NCI-H524 (cell line): ENCODE data around the gene ST7.
A peak's percentile ranks its signal among the peaks of the same experiment; 100 is the strongest.

Source experiments
- DNase-seq, 2 experiments: peaks; one replicate each; lab custom pipeline; 2025; lab: John Stamatoyannopoulos, UW

The ST7 gene

DNA sequence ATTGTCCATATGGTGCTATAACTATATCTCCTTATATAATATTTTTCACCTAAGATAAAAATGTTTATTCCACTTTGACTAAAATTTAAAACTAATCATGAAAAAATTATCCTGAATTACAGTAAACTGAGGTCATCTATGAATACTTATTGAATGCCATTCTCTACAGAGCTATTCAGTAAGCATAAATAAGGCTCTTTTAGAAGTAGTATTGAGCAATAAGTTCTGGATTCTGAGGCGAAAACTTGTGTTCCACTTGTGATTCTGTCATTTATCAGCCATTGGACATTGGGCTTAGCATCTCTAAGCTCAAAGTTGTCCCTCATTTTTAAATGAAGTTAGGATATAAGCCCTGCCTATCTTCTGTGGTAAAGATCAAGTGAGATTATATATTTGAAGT lies 238.8 kb downstream of the ST7 start:
- no peak for DNase-seq

DNA sequence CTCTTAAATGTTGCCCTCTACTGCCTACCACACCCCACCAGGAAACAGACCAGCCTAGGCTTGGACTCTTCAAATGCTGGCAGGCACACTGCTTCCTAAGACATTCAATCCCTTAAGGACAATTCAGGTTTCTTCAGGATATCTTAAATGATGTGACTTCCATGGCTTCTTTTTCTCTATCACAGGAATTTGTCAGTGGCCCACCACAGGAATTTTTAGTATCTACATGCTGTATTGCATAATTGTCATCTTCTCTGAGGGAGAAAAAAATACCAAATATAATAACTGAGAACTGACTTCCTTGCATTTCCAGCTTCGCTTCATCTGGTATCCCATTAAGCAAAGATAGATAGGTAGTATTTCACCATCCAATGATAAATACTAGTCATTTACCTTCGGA lies 240.3 kb downstream of the ST7 start:
- no peak for DNase-seq

DNA sequence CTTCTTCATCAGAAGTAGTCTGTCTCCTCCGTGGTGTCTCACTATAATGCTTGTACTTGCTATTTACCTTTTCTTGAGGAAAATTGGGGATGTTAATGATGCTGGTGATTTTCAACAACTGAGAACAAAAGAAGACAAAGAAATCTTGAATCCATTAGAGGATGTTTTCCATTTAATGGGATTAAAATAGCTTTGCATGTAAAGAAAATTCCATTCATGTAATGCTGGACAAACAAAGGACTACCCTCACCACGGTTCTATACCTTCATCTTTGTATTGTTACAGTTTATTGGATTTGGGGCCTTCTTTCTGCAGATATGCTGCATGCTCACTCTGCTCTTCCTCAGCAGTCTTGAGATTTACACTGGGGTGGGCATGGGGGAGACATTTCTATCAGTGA lies 241.1 kb downstream of the ST7 start:
- DNase-seq: no peak

DNA sequence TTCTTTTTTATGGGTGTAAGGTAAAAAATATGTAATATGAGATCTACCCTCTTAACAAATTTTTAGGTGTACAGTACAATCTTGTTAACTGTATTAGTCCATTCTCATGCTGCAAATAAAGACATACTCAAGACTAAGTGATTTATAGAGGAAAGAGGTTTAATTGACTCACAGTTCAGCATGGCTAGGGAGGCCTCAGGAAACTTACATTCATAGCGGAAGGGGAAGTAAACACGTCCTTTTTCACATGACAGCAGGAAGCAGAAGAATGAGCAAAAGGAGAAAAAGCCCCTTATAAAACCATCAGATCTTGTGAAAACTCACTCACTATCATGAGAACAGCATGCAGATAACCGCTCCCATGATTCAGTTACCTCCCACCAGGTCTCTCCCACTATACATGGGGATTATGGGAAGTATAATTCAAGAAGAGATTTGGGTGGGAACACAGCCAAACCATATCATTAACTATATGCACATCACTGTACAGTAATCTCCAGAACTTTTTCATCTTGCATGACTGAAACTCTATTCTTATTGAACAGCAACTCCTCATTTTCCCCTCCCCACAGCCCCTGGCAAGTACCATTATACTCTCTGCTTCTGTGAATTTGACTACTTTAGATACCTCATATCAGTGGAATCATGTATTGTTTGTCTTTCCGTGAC lies 242.2 kb downstream of the ST7 start:
- DNase-seq: no peak

DNA sequence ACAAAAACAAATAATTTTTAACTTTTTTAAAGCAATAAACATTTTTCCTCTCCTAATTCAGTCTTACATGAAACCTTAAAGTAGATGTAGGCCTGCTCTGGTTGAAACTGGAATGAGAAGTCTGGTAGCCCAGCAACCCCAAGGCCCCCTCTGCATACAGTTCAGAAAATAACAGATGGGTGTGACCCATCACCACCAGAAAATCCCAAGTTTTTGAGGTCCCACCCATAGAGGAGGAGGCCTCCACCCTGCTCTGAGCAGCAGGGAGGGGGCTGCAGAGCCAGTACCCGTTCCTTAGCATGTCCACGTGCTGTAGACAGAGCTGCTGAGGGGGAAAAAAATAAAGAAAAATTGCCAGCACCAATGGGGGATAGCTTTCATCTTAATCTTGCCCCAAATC lies 246.8 kb downstream of the ST7 start:
- no peak for DNase-seq

DNA sequence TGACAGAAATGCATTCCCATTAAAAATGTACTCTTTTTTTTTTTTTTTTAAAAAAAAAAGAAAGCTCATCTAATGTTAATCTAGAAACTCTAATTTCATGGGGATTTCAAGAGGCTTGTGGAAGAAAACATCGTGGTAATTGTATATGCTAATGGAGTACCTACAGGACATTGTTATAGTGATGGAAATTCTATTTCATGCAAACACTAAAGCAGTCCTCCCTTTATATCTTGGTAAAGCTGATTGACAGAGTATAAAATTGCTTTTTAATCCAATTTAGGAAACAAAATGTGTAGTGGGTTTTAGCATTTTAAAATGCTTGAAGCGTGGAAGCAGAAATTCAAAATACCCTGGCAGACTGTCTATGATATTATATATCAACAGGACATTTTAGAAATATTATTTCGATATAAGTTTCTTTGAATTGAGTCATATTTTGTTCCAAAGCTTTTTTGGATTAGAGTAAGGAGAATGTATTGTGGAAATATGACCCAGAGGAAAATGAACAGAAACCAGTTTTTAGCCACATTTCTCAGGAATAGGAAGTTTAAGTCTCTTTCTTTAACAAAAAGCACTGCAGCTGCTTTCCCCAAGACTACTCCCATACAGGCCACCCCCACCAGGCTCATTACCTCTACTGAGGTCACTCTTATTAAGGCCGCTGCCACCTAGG lies 247.6 kb downstream of the ST7 start:
- DNase-seq: peak in 1 of 2 experiments; percentile 24

DNA sequence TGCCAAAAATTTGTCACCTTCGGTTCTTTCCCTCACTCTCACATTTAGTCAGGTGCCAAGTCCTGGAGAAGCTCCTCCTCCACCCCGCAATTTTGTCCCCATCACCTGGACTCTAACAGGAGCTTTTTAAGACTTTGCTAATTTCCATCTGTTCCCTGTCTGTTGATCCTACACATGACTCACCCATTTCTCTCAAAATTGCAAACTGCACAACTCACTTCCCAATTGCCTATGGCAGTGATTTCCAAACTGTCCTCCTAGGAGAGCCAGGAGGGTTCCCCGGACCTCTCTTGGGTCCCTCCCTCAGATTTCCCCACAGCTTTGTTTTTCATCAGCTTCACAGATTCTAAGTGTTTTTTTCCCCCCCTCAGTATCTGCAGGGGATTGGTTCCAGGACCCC lies 249.2 kb downstream of the ST7 start:
- no peak for DNase-seq

DNA sequence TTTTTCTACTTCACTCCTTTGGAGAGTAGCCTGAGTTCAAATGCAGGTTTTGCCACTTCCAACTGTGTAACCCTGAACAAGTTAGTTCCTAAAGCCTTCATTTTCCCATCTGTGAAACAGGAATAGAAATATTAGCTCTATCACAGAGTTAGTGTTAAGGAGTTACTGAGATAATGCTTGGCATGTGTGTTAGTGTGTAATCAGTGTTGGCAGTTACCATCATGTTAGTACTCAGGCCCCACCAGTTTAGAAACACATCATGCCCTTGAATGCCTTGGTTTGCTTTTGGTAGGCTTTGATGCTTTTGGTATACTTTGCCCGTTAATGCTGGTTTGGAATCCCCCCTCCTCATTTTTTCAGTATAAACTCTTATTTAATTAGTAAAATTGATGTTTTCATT lies 249.9 kb downstream of the ST7 start:
- no peak for DNase-seq

DNA sequence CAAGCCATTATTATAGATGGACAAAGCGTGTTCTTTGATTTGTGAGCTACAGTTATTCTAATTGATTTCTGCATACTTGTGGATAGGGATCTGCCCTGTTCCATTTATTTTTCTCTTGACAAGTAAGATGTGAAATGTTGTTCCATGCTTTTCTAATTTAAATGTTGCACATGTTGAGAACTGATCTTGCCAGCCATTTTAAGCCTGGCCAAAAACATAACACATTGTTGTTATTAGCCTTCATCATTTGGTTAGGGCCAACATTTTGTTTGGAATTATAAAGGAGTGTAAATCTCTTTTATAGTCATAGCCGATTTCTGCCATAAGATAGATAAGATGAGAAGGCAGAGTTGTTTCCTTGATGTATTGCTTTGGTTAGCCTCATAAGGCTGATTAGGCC lies 252.6 kb downstream of the ST7 start:
- DNase-seq: no peak

DNA sequence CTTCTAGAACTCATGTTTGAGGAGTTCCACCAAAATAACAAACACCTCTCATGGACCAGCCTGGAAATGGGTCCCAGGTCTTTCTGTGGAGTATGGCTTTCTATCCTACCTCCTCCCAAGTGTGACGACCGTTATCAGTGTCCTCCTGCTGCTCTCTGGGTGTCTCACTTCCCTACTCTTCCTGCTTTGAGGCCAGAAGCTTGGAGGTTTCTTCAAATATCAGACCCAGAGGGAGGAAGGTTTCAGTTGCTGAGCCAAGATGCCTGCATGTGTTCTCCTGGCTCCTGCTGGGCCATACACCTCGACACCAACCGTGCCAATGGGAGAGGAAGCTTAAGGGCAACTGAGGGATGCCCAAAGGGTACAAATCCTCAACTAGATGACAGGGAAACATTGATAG lies 255.0 kb downstream of the ST7 start:
- no peak for DNase-seq

DNA sequence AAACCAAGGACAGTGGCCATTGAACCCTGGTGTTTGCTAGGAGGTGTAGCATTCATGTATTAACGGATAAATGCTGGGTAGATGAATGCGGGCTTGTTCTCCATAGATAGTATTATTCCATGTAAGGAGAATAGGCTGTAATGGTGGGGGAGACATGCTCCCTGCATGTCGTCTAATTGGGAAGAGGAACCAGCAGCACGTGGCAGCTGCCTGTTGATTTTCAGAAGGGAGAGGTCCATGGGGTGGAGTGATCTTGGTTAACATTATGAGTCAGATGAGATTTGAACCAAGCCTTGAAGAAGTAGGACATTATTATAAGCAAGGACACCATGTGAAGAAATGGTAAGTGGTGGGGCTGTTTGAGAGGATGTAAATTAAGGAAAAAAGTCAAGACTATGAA lies 257.1 kb downstream of the ST7 start:
- DNase-seq: no peak

DNA sequence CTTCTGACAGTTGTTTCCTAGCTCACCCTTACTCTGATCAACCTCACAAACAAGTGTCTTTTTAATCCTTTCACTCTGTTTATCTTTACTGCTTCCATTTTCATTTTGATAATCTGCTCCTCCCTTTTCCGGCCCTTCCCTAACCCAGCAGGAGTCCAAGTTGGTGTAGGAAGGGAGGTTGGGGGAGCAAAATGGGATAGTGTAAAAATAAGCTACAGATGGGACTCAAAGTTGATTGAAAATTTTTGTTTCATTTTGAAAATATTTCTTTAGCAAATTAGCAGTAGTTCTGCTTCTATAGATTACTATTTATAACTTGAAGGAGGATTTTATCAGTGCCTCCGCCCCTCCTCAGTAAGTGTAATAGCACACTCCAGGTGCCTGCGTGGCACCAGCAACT lies 257.6 kb downstream of the ST7 start:
- DNase-seq: no peak

DNA sequence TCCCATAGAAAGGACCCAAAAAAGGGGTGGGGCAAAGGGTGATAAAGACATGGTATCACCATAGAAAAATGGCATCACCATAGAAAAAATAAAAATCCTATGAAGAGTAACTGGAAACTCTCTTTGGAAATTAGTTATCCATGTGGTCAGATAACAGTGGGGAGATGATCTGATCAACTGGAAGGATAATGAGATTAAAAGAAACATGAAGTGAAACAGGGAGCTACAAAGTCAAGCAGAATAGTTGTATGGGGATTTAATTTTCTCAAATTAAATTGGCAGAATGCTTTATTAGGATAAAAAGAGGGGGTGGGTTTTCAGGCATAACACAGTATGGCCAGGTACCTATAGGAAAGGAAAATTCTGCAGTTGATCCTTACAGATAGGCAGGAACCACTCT lies 258.3 kb downstream of the ST7 start:
- DNase-seq: no peak

DNA sequence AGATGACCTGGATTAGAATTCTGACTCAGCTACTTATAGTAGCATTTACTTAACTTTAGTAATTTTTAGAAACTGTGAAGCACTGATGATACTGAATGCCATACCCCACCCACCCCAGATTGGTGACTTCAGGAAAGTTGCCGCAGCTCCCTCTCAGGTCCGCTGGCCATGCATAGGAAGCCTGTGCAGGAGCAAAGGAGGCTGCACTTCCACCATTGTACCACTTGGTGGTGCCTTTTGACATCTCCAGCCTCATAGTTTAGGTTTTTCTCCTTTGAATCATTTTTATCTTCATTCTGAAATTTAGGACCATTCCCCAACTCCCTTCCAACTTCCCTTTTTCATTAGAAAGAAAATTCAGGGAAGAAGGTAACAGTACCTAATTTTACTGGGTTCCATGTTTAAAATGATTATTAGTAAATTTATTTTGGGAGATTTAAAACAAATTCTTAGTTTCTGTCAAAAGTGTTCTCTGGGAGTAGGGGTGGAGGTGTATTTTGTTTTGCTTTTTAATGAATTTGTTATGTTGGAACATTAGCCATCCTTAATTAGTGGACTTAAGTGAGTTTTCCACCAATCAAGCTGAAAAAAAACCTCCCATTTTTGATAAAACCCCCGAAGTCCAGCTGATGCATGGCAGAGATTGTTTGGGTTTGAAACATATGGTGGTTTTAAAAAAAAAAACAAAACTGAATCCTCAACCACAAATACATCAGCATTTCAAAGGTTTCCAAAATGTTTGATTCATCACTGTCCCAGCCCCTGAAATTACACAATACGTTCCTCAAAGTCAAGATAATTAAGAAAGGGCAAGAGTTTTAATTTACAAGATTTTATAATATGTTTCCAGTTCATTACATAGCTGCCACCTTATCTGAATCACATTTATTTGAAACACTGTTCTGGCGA lies 259.9 kb downstream of the ST7 start:
- peak; percentile 6 to 50 for DNase-seq

DNA sequence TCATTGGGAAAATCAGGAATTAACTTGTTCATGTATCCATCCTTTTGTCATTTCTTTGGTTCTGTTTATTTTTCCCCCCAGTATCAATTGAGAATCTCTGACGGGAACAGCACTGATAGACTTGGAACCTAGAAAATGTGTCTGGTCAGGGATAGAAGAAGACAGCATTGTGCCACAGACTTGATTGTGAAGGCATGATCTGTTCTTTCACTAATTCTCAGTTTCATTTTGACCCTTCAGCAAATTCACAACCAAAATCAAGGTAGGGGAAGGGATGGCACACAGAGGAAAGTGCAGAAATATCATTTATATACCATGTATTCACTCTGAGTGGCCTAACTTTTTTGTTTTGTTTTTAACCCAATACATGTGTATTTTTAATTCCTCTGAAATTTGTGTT lies 262.7 kb downstream of the ST7 start:
- no peak for DNase-seq

DNA sequence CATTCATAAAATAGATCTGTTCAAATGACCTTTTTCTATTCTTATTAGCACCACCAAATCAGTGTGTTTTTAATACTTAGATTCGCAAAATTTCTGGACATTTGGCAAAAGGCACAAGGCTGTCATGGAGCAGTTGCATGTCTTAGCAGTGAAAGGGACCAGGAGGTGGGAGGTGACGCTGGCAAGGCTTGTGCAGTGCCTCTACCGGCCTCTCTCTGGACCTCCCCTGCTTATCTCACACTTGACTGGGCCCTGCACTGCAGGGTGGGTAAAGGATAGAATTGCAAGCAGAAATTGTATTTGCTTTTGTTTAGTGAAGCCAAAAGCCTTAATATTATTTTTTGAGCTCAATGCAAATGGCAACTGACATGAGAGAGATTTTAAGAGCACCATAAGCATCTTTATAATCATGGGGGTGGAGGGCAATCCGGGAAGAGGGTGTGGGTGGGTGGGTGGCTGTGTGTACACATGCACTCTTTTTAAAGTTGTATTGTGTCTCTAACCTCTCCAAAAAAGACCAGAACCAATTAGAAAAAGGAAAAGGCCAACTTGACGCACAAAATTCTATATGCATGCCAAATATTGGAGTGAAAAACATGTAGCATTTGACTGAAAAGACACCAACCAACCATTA lies 263.3 kb downstream of the ST7 start:
- no peak for DNase-seq

DNA sequence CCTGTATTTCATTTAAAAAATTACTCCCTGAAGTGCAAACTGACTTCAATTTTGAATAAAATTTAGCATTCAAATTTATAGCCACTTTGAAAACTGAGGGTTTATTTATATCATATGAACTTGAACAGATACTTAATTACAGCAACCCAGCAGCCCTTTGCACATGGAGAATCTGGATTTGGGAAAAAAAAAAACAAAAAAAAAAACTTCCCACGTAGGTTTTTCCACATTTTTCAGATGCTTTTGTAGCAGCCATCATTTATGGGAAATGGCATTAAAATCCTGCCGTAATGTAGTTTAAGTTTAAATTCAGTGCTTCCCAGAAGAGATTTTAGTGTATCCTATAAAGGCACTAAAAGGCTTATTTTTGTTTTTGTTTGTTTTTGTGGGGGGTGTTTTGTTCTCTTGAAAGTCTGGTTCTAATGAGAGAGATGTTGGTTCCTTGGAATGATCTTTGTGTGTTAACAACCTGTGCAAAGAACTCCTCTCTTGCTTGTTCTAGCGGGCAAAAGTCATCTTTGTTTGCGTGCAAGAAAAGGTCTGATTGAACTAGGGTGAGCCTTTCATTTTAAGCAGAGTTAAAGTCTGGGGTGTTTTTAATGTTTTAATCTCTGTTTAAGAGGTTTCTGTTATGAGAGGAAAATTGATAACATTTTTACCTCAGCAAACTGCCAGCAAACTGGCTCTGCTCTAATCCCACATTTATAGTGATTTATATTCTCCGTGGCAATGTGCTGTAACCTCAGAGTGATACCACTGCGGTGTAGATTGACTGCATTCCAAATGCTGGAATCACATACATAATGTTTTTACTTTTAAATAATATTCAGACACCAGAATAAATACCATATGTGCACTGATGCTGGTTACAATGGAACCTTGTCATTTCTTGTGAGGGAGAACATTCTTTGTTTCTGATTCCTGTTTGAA lies 264.1 kb downstream of the ST7 start:
- DNase-seq: no peak

DNA sequence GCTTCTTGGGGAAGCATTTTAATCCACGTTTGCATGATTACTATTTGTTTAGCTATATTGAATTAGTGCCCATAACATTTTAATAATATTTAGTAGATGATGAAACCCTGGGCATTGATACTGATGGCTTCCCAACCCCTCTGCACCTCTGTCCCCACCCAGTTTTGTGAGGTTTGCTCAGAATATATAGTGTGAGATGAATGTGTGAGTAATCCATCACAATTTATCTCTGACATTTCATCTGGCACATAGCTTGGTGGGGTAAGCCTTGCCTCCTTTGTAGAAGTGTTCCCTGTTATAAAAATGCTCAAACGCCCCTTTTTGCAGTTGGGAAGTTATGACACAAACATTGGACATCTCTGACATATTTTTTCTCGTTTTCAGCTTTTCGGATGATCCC lies 265.4 kb downstream of the ST7 start:
- DNase-seq: no peak

DNA sequence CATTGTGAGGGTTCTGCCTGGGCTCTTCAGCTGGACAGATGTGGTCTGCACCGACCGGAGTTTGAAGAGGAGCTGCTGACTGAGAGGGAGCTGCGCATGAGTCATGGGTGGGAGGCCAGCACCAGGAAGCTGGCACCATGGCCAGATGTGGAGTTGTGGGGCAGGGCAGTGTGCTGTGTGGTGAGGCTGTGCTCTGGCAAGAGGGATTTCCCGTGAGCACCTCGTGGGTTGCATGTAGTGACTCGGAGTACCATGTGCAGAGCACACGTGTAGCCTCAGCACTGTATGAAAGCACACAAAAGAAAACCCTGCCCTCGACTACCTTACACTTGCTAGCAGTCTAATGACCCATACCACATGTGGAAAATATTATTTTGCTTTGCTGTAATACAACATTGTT lies 266.2 kb downstream of the ST7 start:
- DNase-seq: no peak

DNA sequence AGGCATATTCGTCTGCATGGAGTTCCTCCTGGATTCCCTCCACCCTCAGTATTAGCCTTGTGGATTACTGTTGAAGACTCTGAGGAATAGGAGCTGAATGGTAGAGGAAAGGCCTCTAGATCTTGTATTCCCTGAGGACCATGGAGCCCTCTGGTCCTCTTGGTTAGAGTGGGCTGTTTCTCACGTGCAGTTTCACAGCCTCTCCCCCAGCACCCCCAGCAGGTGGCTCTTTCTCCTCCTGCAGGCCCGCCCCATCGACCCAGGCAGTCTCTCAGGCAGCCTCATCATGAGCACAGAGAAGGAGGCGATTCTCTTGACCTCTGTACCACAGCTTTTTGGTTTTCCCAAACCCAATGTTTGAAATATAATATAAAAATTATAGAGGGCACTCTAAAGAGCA lies 267.5 kb downstream of the ST7 start:
- peak in 1 of 2 experiments; percentile 17 for DNase-seq

DNA sequence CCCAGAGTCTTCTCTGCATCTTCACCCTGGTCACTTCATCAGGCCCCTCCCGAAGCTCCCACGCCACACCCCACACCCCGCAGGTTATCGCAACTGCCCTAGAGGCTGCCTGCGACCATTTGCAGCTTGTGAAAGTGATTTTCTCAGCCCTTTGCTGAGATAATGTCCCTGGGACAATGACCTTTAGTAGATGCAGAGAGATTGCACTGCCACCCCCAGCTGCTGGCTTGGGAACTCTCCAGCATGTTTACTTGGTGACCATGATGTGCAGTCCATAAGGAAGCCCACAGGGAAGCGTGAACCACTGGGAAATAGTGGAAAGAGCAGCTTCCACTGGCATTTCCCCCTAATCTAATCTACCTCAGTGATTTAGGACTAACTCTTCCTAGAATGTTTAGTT lies 272.2 kb downstream of the ST7 start:
- DNase-seq: no peak

DNA sequence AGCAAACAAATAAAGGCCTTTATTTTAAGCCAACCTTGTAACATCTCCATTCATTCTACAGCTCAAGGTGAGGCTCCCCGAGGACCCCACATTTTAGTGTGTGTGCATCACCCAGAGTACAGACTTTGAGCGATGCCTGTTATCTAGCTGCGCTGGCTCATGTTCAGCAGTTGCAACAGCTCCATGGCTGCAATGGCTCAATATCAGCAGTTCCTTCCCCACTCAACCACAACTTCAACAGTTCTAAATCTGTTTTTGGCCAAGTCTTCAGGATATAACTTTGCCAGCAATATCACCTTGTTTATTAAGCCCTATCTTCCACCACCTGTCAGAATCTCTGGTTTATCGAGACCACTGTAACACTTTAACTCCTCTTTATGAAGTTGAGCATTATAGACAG lies 273.8 kb downstream of the ST7 start:
- no peak for DNase-seq
